ENCODE results near the gene WDR62.

Gene WDR62

DNA sequence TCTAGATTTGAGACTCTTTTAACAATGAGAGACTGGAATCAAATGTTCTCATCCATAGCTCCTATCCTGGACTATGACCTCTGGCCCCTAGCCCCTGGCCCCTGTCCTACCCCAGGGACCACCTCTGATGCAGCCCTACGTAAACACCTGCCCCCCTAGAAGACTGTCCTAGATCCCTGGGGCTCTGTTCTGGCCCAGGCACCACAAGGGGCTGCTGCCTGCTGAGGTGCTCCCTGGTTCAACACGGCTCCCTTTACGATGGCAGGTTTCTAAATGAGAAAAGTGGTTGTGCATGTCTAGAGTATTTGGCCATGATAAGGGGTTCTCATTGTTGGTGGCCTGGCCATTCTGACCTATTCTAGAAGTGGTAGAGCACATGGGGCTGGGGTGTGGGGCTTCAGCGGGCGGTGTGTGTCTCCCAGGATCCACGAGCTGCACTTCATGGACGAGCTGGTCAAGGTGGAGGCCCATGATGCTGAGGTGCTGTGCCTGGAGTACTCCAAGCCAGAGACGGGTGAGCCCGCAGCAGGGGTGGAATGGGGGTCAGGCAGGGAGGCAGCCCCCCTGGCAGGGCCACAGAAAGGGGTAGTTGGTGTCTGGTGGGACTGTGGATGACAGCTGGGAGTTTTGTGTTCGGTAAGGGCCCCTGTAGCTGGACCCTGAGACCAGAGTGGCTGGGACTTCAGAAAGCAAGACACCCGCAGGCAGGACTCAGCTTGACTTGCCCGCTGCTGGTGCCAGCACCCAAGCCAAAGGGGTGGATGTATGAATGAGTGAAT, 29.7 kb downstream of the WDR62 start:
- Mint-ChIP-seq H3K4me1 (no peaks in the 10 kb centered on the region), H3K36me3 (ENCODE audit: low read depth) (peaks cover 51% of the 10 kb centered on the region), H3K9me3 (no peaks in the 10 kb centered on the region), H3K27me3 (no peaks in the 10 kb centered on the region), H3K27ac (no peak overlapping the region), H3K4me3 (no peak overlapping the region)
- ATAC-seq (no peak), DNase-seq (no peak)

DNA sequence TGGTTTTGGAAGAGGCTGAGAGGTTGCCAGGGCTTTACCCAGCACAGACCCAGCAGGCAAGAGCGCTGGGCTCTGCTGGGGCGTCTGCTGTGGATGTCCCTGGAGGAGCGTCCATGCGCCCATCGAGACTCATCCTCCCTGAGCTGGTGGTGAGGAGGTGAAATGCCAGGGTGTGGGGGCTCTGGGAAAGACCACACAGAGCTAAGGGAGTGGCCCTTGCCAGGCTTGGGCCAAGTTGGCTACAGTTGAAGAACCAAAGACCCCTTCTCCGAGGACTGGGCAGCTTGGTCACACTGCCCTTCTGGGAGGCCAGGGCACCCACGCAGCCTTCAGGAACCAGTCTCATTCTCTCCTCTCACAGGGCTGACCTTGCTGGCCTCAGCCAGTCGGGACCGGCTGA, 31.6 kb downstream of the WDR62 start:
- no peak for DNase-seq
- Mint-ChIP-seq H3K9me3 (no peaks in the 10 kb centered on the region), H3K27me3 (no peaks in the 10 kb centered on the region), H3K27ac (no peak overlapping the region), H3K4me1 (no peaks in the 10 kb centered on the region), H3K4me3 (no peak overlapping the region), H3K36me3 (ENCODE audit: low read depth) (peaks cover 45% of the 10 kb centered on the region)
- no peak for ATAC-seq

DNA sequence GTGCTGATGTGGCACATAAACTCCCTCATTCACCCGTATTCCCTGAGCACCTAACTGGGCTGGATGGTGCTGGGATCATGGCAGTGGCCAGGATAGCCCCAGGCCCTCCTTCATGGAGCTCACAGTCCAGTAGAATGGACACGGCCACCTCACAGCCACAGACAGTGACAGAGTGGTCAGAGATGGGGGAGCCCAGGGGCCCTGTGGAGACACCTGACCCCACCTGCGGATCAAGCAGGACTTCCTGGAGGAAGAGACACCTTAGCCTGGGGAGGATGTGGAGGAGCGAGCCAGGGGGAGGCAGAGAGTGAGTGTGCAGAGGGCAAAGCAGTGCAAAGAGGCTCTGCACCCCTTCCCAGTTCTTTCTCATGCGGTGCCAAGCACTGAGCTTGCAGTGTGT, 35.1 kb downstream of the WDR62 start:
- Mint-ChIP-seq H3K36me3 (ENCODE audit: low read depth) (peaks cover 36% of the 10 kb centered on the region), H3K4me3 (no peak overlapping the region), H3K4me1 (peaks cover 23% of the 10 kb centered on the region)

DNA sequence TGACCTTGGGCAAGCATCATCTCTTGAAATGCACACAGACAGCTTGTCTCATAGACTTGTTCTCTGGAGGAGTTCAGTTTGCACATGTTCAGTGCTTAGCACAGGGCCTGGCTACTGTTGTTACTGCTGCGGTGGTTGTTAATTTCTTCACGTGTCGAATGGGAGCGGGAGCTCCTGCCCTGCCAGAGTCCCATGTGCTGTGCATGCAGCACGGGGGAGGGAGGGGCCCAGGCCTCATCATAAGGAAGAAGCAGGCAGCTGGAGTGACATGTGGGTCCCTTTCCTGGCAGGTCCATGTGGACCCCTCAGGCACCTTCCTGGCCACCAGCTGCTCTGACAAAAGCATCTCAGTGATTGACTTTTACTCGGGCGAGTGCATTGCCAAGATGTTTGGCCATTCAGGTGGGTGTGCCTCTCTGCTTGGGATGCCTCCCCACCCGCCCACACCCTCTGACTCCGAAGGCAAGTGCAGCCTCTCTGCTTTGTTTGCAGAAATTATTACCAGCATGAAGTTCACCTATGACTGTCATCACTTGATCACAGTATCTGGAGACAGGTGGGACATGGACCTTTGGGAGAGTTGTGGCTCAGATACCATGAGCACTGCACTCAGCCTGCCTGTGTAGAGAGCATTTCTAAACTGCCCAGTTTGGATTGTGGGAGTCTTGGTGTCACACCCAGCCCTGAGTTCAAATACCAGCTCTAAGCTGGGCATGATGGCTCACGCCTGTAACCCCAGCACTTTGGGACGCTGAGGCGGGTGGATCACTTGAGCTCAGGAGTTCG, 36.4 kb downstream of the WDR62 start:
- no peaks in the 10 kb centered on the region for H3K9me3 Mint-ChIP-seq
- H3K27ac Mint-ChIP-seq: no peak overlapping the region
- no peaks in the 10 kb centered on the region for H3K27me3 Mint-ChIP-seq
- H3K36me3 Mint-ChIP-seq (ENCODE audit: low read depth): peaks cover 33% of the 10 kb centered on the region
- H3K4me1 Mint-ChIP-seq: peaks cover 23% of the 10 kb centered on the region
- DNase-seq (no peak), ATAC-seq (no peak)
- no peak overlapping the region for H3K4me3 Mint-ChIP-seq

More for the DNA sequence above, 35.1 kb downstream of the WDR62 start:
- no peak overlapping the region for H3K27ac Mint-ChIP-seq
- no peaks in the 10 kb centered on the region for H3K9me3 Mint-ChIP-seq
- DNase-seq (no peak), ATAC-seq (no peak)
- no peaks in the 10 kb centered on the region for H3K27me3 Mint-ChIP-seq

DNA sequence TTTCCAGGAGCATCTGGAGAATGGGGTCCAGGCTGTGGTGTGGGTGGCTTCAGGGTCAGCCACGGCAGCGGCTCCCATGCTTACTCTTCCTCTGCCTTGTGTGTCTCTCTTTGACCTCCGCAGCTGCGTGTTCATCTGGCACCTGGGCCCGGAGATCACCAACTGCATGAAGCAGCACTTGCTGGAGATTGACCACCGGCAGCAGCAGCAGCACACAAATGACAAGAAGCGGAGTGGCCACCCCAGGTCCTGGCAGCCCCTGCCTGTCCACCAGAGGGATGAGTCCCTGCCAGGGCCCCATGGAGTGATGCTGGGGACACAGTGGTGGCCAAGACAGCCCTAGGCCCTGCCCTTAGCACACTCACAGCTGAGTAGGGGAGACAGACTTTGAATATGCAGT, 37.9 kb downstream of the WDR62 start:
- H3K36me3 Mint-ChIP-seq (ENCODE audit: low read depth): peaks cover 40% of the 10 kb centered on the region
- DNase-seq: no peak
- peak overlapping the region; percentile 56 for H3K27ac Mint-ChIP-seq

DNA sequence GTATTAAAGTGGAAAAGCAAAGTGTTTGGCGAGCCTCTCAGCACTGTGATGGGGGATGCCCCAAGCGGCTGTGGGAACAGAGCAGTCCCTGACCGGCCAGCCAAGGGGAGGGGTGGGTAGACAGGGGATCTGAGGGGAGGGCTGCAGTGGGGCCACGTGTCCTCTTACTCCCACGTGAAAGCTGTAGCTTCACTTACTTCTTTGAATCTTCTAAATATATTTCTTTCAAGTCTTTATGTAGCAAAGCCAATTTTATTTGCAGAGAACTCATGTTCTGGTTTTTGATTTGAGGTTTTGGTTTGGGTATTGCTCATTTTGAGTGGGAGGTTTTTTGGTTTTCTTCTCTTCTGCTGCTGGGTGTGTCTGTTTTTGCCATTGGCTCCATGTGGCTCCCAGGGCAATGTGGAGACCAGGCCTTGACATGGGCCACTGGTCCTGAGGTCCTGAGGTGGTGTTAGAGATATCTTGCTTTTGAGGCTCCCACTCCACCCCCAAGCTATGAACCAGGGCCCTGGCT, 38.5 kb downstream of the WDR62 start:
- ATAC-seq: peak; percentile 74
- Mint-ChIP-seq H3K36me3 (ENCODE audit: low read depth) (peaks cover 37% of the 10 kb centered on the region), H3K27ac (peak overlapping the region; percentile 65), H3K27me3 (no peaks in the 10 kb centered on the region), H3K4me1 (peaks cover 23% of the 10 kb centered on the region), H3K4me3 (no peak overlapping the region), H3K9me3 (no peaks in the 10 kb centered on the region)
- DNase-seq: peak; percentile 37

More for the DNA sequence above, 37.9 kb downstream of the WDR62 start:
- Mint-ChIP-seq H3K9me3 (no peaks in the 10 kb centered on the region), H3K27me3 (no peaks in the 10 kb centered on the region), H3K4me3 (no peak overlapping the region), H3K4me1 (peaks cover 23% of the 10 kb centered on the region)
- ATAC-seq: peak; percentile 29

DNA sequence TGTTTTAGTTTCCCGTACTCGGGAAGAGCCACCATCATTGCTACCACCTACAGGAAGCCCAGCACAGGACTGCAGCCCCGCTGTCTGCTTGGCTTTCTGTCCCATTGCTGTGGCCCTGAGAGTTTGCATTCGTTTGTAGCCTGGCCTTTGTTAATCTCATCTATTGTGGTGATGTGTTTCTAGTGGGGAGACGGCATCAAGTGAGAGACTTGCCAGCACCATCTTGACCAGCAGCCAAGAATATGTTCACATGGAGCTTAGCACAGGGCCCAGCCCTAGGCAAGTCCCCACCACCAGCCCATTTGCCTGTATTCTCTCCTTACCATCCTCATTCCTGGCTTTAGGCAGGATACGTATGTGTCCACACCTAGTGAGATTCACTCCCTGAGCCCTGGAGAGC, 39.0 kb downstream of the WDR62 start:
- H3K36me3 Mint-ChIP-seq (ENCODE audit: low read depth): peaks cover 39% of the 10 kb centered on the region

DNA sequence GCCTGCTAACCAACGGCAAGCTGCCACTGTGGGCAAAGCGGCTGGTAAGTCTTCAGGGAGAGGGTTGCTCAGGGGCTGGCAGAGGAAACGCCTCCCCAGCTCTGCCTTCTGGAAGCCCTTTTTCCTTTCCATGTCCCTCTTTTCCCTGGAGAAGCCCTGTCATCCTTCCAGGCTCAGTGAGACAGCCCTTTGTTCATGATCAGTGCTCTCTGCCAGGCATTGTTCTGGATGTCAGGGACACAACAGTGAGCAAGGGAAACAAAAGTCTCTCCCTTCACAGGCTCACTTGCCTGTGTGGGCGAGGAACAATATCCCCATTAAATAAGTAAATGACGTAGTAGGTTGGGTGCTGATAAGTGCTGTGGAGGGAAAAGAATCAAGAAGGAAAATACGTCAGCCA, 42.3 kb downstream of the WDR62 start:
- H3K27ac Mint-ChIP-seq: no peak overlapping the region
- H3K4me1 Mint-ChIP-seq: peaks cover 18% of the 10 kb centered on the region
- no peak overlapping the region for H3K4me3 Mint-ChIP-seq
- H3K27me3 Mint-ChIP-seq: no peaks in the 10 kb centered on the region
- ATAC-seq: no peak
- no peaks in the 10 kb centered on the region for H3K9me3 Mint-ChIP-seq
- peaks cover 31% of the 10 kb centered on the region for H3K36me3 Mint-ChIP-seq (ENCODE audit: low read depth)
- DNase-seq: no peak

More for the DNA sequence above, 39.0 kb downstream of the WDR62 start:
- Mint-ChIP-seq H3K4me3 (no peak overlapping the region), H3K9me3 (no peaks in the 10 kb centered on the region), H3K4me1 (peaks cover 23% of the 10 kb centered on the region), H3K27me3 (no peaks in the 10 kb centered on the region), H3K27ac (no peak overlapping the region)
- no peak for ATAC-seq
- DNase-seq: no peak

DNA sequence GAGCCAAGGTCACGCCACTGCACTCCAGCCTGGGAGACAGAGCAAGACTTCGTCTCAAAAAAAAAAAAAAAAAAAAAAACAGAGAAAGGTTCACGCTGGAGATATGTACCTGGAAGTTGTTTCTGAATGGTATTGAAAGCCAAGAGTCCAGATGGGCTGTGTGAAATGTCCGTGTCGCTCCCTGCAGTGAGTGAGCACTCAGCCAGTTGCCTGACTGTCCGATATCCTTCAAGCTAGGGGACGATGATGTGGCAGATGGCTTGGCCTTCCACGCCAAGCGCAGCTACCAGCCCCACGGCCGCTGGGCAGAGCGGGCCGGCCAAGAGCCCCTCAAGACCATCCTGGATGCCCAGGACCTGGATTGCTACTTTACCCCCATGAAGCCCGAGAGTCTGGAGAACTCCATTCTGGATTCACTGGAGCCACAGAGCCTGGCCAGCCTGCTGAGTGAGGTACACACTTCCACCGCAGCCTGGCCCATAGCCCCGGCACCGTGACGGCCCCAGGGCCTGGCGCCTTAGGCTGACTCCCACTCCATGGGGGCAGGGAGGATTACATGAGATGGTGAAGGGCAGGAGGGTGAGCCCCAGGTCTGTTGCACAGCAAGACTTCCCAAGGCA, 44.6 kb downstream of the WDR62 start:
- Mint-ChIP-seq H3K36me3 (ENCODE audit: low read depth) (peaks cover 21% of the 10 kb centered on the region), H3K27me3 (no peaks in the 10 kb centered on the region), H3K27ac (no peak overlapping the region), H3K9me3 (no peaks in the 10 kb centered on the region), H3K4me1 (no peaks in the 10 kb centered on the region), H3K4me3 (no peak overlapping the region)
- DNase-seq: no peak
- no peak for ATAC-seq

DNA sequence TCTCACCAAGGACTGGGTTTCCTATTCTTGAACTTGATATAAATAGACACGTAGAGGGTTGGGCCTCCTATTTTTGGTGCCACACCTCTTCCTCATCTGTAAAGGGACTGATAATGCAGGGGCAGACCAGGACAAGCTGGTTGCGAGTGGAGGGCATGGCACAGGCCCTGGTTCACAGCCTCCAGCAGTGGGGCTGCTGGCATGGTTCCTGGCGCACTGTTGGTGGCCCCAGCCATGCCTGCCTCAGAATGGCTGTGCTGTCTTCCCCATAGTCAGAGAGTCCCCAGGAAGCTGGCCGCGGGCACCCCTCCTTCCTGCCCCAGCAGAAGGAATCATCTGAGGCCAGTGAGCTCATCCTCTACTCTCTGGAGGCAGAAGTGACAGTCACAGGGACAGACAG, 45.8 kb downstream of the WDR62 start:
- no peaks in the 10 kb centered on the region for H3K9me3 Mint-ChIP-seq
- no peak overlapping the region for H3K4me3 Mint-ChIP-seq
- no peaks in the 10 kb centered on the region for H3K27me3 Mint-ChIP-seq
- peaks cover 13% of the 10 kb centered on the region for H3K36me3 Mint-ChIP-seq (ENCODE audit: low read depth)
- no peak for ATAC-seq
- H3K27ac Mint-ChIP-seq: no peak overlapping the region
- no peak for DNase-seq
- no peaks in the 10 kb centered on the region for H3K4me1 Mint-ChIP-seq

DNA sequence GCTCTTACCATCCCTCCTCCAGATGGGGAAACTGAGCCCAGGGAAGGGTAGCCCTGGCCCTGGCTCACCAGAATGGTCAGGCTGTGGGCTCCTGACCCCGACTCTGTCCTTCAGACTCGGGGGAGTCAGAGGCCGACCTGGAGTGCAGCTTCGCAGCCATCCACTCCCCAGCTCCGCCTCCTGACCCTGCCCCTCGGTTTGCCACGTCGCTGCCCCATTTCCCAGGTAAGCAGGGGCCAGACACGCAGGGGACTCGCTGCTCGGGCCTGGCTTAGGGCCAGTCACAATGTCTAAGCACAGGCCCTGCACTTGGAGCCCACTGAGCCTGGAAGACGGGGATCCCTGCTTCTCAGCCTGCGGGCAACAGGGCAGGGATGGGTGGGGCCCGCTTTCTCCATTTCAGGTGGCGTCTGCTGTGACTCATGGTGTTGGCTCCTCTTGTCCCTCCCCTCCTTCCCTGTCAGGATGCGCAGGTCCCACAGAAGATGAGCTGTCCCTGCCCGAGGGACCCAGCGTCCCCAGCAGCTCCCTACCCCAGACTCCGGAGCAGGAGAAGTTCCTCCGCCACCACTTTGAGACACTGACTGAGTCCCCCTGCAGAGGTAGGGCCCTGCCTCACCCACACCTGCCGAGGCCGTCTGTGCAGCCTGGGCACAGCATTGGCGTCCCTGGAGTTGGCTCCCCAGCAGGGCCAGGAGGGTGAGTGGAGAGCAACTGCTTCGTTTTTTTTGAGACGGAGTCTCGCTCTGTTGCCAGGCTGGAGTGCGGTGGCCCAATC, 47.0 kb downstream of the WDR62 start:
- Mint-ChIP-seq H3K9me3 (no peaks in the 10 kb centered on the region), H3K27ac (no peak overlapping the region), H3K4me3 (no peak overlapping the region), H3K4me1 (no peaks in the 10 kb centered on the region), H3K36me3 (ENCODE audit: low read depth) (peaks cover 11% of the 10 kb centered on the region), H3K27me3 (no peaks in the 10 kb centered on the region)
- no peak for ATAC-seq
- DNase-seq: no peak

DNA sequence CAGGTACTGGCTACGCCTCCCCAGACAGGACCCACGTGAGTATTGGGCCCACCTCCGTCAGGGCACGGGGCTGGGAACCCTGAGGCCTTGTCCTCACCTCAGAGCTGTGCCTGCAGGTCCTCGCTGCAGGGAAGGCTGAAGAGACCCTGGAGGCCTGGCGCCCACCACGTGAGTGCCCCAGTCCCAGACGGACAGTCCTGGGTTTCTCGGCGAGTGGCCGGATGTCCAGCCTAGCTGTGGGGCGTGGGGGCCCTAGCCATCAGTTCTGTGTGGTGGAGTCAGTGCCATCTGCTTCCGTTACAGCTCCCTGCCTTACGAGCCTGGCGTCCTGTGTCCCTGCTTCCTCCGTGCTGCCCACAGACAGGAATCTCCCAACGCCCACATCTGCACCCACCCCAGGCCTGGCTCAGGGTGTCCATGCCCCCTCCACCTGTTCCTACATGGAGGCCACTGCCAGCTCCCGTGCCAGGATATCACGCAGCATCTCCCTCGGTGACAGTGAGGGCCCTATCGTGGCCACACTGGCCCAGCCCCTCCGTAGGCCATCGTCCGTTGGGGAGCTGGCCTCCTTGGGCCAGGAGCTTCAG, 48.4 kb downstream of the WDR62 start:
- Mint-ChIP-seq H3K4me3 (no peak overlapping the region), H3K9me3 (no peaks in the 10 kb centered on the region)
- no peak for ATAC-seq

DNA sequence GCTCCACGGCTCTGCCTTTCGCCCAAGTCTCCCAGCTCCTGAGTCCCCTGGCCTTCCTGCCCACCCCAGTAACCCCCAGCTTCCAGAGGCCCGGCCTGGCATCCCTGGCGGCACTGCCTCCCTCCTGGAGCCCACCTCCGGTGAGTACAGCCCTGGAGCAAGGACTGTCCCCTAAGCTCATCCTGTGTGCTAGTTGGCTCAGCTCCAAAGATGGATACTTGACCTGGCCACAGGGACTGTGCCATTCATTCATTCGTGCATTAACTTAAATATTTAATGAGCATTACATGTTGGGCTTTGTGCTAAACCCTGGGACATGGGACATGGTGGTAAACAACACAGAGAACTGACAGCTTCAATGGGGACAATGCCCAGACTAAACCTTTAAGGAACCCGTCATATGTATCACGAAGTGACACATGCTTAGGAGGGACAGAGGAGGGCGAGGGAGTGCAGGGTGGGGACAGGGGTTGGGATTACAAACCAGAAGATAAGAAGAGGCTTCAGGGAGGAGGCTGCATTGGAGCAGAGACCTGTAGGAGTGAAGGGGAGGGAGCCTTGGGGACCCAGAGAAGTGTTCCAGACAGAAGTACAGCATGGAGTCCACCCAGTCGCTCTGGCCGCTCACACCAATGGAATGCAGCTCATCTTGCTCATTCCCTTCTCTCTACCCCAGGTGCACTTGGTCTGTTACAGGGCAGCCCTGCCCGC, 49.3 kb downstream of the WDR62 start:
- Mint-ChIP-seq H3K27me3 (no peaks in the 10 kb centered on the region), H3K36me3 (ENCODE audit: low read depth) (peaks cover 2% of the 10 kb centered on the region), H3K9me3 (no peaks in the 10 kb centered on the region), H3K27ac (no peak overlapping the region), H3K4me1 (no peaks in the 10 kb centered on the region), H3K4me3 (no peak overlapping the region)
- ATAC-seq (no peak), DNase-seq (no peak)

More for the DNA sequence above, 48.4 kb downstream of the WDR62 start:
- DNase-seq: no peak
- Mint-ChIP-seq H3K4me1 (no peaks in the 10 kb centered on the region), H3K36me3 (ENCODE audit: low read depth) (peaks cover 7% of the 10 kb centered on the region), H3K27ac (no peak overlapping the region), H3K27me3 (no peaks in the 10 kb centered on the region)

Measured in activated naive CD8-positive, alpha-beta T cell treated with anti-CD3 and anti-CD28 coated beads, Interleukin-2, amount 50 U/mL, for 24 hours (primary cell).